ENCODE data around the gene FAM149A. TPM values are rescaled to one million over a fixed set of nuclear protein-coding genes. Genes with fewer than 3 reads are reported as not detected.

The FAM149A gene
- total RNA-seq, 2 donors from 2014 or later = 12.9 to 27.0 TPM

GRCh38 chr4:186102931-186103330 is 1.6 kb upstream of the FAM149A start:
- no peak for TF ChIP-seq POLR2A (IDR thresholded peaks at IDR 0.05)
- no peak for TF ChIP-seq POLR2AphosphoS5 (IDR thresholded peaks at IDR 0.05)
- no peak for TF ChIP-seq CTCF (IDR thresholded peaks at IDR 0.05)
- Histone ChIP-seq H3K4me3 (no peak overlapping the region), H3K27me3 (replicated peaks; ENCODE audit: insufficient read depth) (no peaks in the 10 kb centered on the region), H3K36me3 (no peaks in the 10 kb centered on the region), H3K9me3 (no peaks in the 10 kb centered on the region), H3K27ac (no peak overlapping the region), H3K4me1 (replicated peaks) (no peaks in the 10 kb centered on the region)
- DNase-seq (ENCODE audit: low spot score) = no peak
- intact Hi-C loops (cut with DNase I) = no loop called here
- 96% methylated on average over 12 of the region's 12 CpGs for WGBS

GRCh38 chr4:186104890-186105646 is 564 bp downstream of the FAM149A start:
- peak overlapping the region; percentile 55 to 77 for H3K4me3 ChIP-seq
- peak overlapping the region; percentile 71 to 72 for H3K27ac ChIP-seq
- H3K9me3 ChIP-seq = no peaks in the 10 kb centered on the region
- intact Hi-C loops (cut with DNase I) = no loop called here
- no peaks in the 10 kb centered on the region for H3K27me3 ChIP-seq (replicated peaks; ENCODE audit: insufficient read depth)
- peaks cover 5% of the 10 kb centered on the region for H3K4me1 ChIP-seq (replicated peaks)
- TF ChIP-seq POLR2A (IDR thresholded peaks at IDR 0.05) = no peak
- TF ChIP-seq CTCF (IDR thresholded peaks at IDR 0.05) = no peak
- no peak for TF ChIP-seq POLR2AphosphoS5 (IDR thresholded peaks at IDR 0.05)
- H3K36me3 ChIP-seq = no peaks in the 10 kb centered on the region
- peak; percentile 29 for DNase-seq (ENCODE audit: low spot score)
- 2% methylated on average over 37 of the region's 83 CpGs for WGBS

DNA sequence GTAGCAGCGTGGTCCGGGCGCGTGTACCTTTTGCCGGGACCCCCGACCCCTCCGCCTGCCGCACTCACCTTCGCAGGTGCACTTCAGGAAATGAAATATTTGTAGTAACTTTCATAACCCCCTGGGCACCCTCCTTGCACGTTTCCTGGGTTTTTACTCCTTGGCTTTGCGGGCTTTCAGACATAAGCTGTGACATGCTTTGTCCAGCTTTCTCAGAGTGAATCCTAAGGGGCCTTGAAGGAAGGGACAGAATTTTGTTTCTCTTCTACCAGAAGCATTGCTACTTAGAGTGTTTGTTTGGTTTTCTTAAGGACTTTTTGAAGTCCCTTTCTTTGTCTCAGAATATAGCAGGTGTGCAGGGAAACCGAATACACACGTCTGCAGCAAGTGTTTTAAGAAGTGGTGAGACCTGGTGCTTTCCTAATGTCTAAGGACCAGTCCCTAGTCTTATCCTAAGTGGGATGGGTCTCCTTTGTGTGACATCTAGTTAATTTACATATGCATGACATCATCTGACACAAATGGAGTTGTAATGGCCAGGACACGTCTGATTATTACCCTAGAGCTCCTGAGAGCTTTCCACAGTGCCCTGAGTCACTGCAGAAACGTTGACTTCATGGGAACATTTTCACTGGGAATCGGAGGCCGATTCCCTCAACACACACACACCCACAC is 1.3 kb downstream of the FAM149A start:
- H3K27ac ChIP-seq = peak overlapping the region; percentile 71 to 72
- 17% methylated on average over 17 of the region's 17 CpGs for WGBS
- DNase-seq (ENCODE audit: low spot score) = no peak
- H3K4me3 ChIP-seq = peak overlapping the region; percentile 55 to 77
- no peaks in the 10 kb centered on the region for H3K9me3 ChIP-seq
- intact Hi-C loops (cut with DNase I) = no loop called here
- TF ChIP-seq CTCF (IDR thresholded peaks at IDR 0.05) = no peak
- TF ChIP-seq POLR2AphosphoS5 (IDR thresholded peaks at IDR 0.05) = peak; percentile 22
- no peak for TF ChIP-seq POLR2A (IDR thresholded peaks at IDR 0.05)
- H3K4me1 ChIP-seq (replicated peaks) = peaks cover 5% of the 10 kb centered on the region
- H3K36me3 ChIP-seq = no peaks in the 10 kb centered on the region
- H3K27me3 ChIP-seq (replicated peaks; ENCODE audit: insufficient read depth) = no peaks in the 10 kb centered on the region

DNA sequence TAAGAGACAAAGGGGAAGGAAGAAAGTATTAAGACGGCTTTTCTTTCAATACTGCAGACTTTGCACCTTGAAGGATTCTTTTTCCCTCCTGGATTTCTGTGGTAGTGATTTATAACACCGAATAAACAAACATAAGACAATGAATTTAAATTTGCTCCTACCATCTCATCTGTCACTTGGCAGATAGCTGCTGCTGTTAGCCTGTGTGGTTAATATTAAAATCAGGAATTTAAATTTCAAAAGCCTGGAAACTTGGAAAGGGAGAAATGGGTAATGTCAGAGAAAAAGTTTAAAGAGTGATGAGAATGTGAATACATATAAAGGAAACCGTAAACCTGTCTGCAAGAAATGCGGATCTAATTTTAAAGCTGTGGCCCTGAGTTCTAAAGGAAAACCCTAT is 3.4 kb downstream of the FAM149A start:
- 61% methylated on average over 4 of the region's 4 CpGs for WGBS
- no peak overlapping the region for H3K4me3 ChIP-seq
- TF ChIP-seq POLR2A (IDR thresholded peaks at IDR 0.05) (no peak), CTCF (IDR thresholded peaks at IDR 0.05) (no peak), POLR2AphosphoS5 (IDR thresholded peaks at IDR 0.05) (no peak)
- no peaks in the 10 kb centered on the region for H3K9me3 ChIP-seq
- no peak for DNase-seq (ENCODE audit: low spot score)
- H3K27me3 ChIP-seq (replicated peaks; ENCODE audit: insufficient read depth) = no peaks in the 10 kb centered on the region
- no peak overlapping the region for H3K27ac ChIP-seq
- H3K4me1 ChIP-seq (replicated peaks) = peaks cover 5% of the 10 kb centered on the region
- intact Hi-C loops (cut with DNase I) = no loop called here
- H3K36me3 ChIP-seq = no peaks in the 10 kb centered on the region
